Endodermal cell (in vitro differentiated cells): Measurements from ENCODE around the gene ENAM. TPM values are rescaled to one million over a fixed set of nuclear protein-coding genes. Genes with fewer than 3 reads are reported as not detected.

Experiments used
- total RNA-seq, 2 donors: library from RNA; stranded (reverse); fragmentation: NEBNext Ultra II Directional in 1 of 2; extraction: Animal tissue kit (Norgen Biotek cat#: 25700) in 1 of 2; gene quantifications; 2 replicates in 1 of 2; 3 replicates in 1 of 2; pipeline ENCODE4 v1.2.1, GENCODE V29; 2021

The ENAM gene
- total RNA-seq, 2 donors from 2014 or later, result not detected

Other genes starting within 250 kb of the ENAM start
- not detected for gene SMR3B, start 245.6 kb upstream of the ENAM start, total RNA-seq
- gene OPRPN, start 230.8 kb upstream of the ENAM start, total RNA-seq, result not detected
- gene MUC7, start 156.5 kb upstream of the ENAM start, total RNA-seq, result not detected
- not detected for gene AMTN, start 110.2 kb upstream of the ENAM start, total RNA-seq
- not detected for gene AMBN, start 36.5 kb upstream of the ENAM start, total RNA-seq
- gene JCHAIN, start 37.8 kb downstream of the ENAM start, total RNA-seq, result not detected
- 10 to 100 TPM; 36.0 to 37.8 TPM for gene UTP3, start 59.8 kb downstream of the ENAM start, total RNA-seq
- gene RUFY3, start 93.2 kb downstream of the ENAM start, total RNA-seq, result 10 to 100 TPM; 75.1 to 91.2 TPM
- gene GRSF1, start 211.1 kb downstream of the ENAM start, total RNA-seq, result 100 to 1,000 TPM; 108 to 123 TPM